ENCODE data around the gene ADM5. TPM values are rescaled to one million over a fixed set of nuclear protein-coding genes. Genes with fewer than 3 reads are reported as not detected.

Gene ADM5
- polyA plus RNA-seq, 1 of the 3 experiments (the other 2 are of a cell fraction) = 1.3 TPM

DNA sequence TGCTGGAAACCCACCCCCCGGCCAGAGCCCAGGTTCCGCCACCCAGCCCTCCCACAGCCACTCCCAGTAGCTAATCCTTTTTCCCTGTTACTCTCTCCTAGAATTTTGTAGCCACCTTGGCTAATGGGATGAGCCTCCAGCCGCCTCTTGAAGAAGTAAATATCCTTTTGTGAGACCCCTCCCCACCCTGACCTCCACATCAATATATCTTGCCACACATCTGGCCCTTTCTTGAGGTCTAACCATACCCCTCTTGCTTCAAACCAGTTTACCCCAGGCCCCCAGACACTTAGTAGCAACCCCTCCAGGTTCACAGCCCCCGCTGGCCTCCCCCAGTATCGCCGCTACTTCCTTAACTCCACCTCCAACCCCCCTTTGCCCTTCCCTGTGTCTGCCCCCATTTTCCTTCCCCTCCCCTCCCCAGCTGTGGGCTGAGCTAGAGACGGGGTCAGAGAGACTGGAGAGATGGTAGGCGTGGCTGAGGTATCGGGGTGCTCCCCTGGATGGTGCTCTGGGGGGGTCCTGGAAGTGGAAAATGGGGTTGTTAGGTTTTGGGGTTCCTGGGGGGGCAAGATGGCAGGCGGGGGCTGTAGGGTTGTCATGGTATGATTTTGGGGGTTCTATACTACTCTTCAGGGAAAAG is 9.5 kb upstream of the ADM5 start:
- H3K27me3 ChIP-seq (ENCODE audit: insufficient read depth) = no peaks in the 10 kb centered on the region
- H3F3A ChIP-seq (replicated peaks; ENCODE audit: insufficient read depth) = peaks cover 12% of the 10 kb centered on the region
- no peak for DNase-seq
- peak overlapping the region; percentile 74 for H3K4me2 ChIP-seq
- WGBS (ENCODE audit: low lambda C conversion rate) = 75% methylated on average over 10 of the region's 10 CpGs
- no peak overlapping the region for H2AFZ ChIP-seq (ENCODE audit: low read depth)
- H3K36me3 ChIP-seq (replicated peaks in 1 of 2; ENCODE audit: control insufficient read depth in 1 of 2, insufficient read depth in 2 of 2, low read length in 1 of 2) = peaks cover 25 to 27% of the 10 kb centered on the region in 2 experiments
- no peaks in the 10 kb centered on the region for H3K9me2 ChIP-seq
- H3K79me2 ChIP-seq (ENCODE audit: insufficient read depth) = peaks cover 61% of the 10 kb centered on the region
- ChIA-PET CTCF (interaction anchor here (0.8 to 8.8 kb wide), 8 partner anchors 10 to 189 kb away, joined by 3 to 78 read pairs (median 6); partner anchors contain the start of genes ADM5, BCL2L12, CPT1C and IRF3), POLR2A (no interaction called here)
- H4K20me1 ChIP-seq (ENCODE audit: insufficient read depth) = peaks cover 56% of the 10 kb centered on the region
- H3K4me3 ChIP-seq (ENCODE audit: low read depth in 2 of 2, low read length in 1 of 2) = no peak overlapping the region
- TF ChIP-seq JUND (IDR thresholded peaks at IDR 0.05) = no peak
- TF ChIP-seq SIN3A (IDR thresholded peaks at IDR 0.05; ENCODE audit: borderline replicate concordance, low read depth, low read length) = no peak
- TF ChIP-seq GABPA (IDR thresholded peaks at IDR 0.05; ENCODE audit: low read depth) = no peak
- TF ChIP-seq TAF1 (IDR thresholded peaks at IDR 0.05; ENCODE audit: borderline replicate concordance, low read depth, low read length) = no peak
- no peak for TF ChIP-seq TEAD4 (IDR thresholded peaks at IDR 0.05; ENCODE audit: borderline replicate concordance, insufficient read depth)
- no peak for TF ChIP-seq NRF1 (IDR thresholded peaks at IDR 0.05; ENCODE audit: low read depth, low read length)
- TF ChIP-seq RXRA (IDR thresholded peaks at IDR 0.05; ENCODE audit: borderline replicate concordance, low read depth) = no peak
- no peak for TF ChIP-seq EP300 (IDR thresholded peaks at IDR 0.05; ENCODE audit: borderline replicate concordance in 1 of 2, low read depth in 1 of 2, low read length in 1 of 2)
- peaks cover 20 to 25% of the 10 kb centered on the region in 2 experiments; a peak in 3 of 4 replicates for H3K4me1 ChIP-seq (ENCODE audit: control insufficient read depth in 1 of 2, insufficient read depth in 2 of 2, low read depth in 1 of 2, low read length in 1 of 2)
- H3K27ac ChIP-seq (ENCODE audit: low read depth in 2 of 2, low read length in 1 of 2) = peak overlapping the region; percentile 36 to 42; a peak in 2 of 4 replicates
- no peaks in the 10 kb centered on the region for H3K9me3 ChIP-seq
- H3K9ac ChIP-seq = no peak overlapping the region

DNA sequence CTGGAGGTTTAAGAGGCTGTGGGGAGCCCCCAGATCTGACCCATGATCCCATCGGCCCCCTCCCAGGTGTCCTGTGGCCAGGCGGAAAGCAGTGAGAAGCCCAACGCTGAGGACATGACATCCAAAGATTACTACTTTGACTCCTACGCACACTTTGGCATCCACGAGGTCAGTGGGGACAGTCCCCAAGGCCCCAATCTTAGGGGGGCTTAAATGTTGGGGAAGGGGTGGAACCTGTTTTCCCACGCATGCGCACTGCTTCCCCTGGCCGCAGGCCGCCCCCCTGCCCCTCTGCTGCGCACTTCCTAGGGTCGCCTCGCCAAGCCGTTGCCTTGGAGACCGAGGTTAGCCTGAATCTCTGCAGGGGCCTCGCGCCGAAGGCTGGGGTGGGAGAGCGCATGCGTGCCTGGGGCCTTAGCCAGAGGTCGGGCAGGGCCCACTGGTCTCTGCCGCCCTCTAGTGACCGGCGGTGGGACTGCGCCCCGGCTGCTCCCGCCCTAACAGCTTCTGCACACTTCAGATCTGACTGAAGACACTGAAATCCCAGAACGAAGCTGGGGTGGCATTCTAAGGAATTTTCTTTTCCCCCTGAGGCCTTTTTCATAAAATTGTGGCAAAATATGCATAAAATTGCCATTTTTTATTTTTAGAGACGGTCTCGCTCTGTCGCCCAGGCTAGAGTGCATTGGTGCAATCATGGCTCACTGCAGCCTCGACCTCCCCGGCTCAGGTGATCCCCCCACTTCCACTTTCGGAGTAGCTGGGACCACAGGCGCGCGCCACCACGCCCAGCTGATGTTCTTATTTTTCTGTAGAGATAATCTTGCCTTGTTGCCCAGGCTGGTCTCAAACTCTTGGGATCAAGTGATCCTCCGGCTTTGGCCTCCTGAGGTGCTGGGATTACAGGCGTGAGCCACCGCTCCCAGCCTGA is 8.7 kb upstream of the ADM5 start:
- Histone ChIP-seq H3K4me1 (ENCODE audit: control insufficient read depth in 1 of 2, insufficient read depth in 2 of 2, low read depth in 1 of 2, low read length in 1 of 2) (peaks cover 20 to 25% of the 10 kb centered on the region in 2 experiments; a peak in 3 of 4 replicates), H3K4me3 (ENCODE audit: low read depth in 2 of 2, low read length in 1 of 2) (peak overlapping the region in 1 of 2 experiments; percentile 45; a peak in 1 of 4 replicates), H3K27ac (ENCODE audit: low read depth in 2 of 2, low read length in 1 of 2) (peak overlapping the region; percentile 36 to 42; a peak in 2 of 4 replicates), H4K20me1 (ENCODE audit: insufficient read depth) (peaks cover 59% of the 10 kb centered on the region), H3K36me3 (replicated peaks in 1 of 2; ENCODE audit: control insufficient read depth in 1 of 2, insufficient read depth in 2 of 2, low read length in 1 of 2) (peaks cover 33 to 35% of the 10 kb centered on the region in 2 experiments), H3K9ac (no peak overlapping the region), H3K9me3 (no peaks in the 10 kb centered on the region), H2AFZ (ENCODE audit: low read depth) (no peak overlapping the region), H3K4me2 (peak overlapping the region; percentile 74), H3K79me2 (ENCODE audit: insufficient read depth) (peaks cover 61% of the 10 kb centered on the region), H3K9me2 (no peaks in the 10 kb centered on the region), H3F3A (replicated peaks; ENCODE audit: insufficient read depth) (peaks cover 10% of the 10 kb centered on the region), H3K27me3 (ENCODE audit: insufficient read depth) (no peaks in the 10 kb centered on the region)
- peak; percentile 96 for DNase-seq
- POLR2A ChIA-PET = no interaction called here
- WGBS (ENCODE audit: low lambda C conversion rate) = 61% methylated on average over 20 of the region's 40 CpGs
- CTCF ChIA-PET = interaction anchor here (0.6 to 2.6 kb wide), 24 partner anchors 8 to 201 kb away, joined by 3 to 35 read pairs (median 3); partner anchors contain the start of genes ADM5, CPT1C, FUZ and PRR12
- no peak for TF ChIP-seq JUND (IDR thresholded peaks at IDR 0.05)
- no peak for TF ChIP-seq RXRA (IDR thresholded peaks at IDR 0.05; ENCODE audit: borderline replicate concordance, low read depth)
- peak; percentile 77 for TF ChIP-seq NRF1 (IDR thresholded peaks at IDR 0.05; ENCODE audit: low read depth, low read length)
- TF ChIP-seq, protein P1, sequence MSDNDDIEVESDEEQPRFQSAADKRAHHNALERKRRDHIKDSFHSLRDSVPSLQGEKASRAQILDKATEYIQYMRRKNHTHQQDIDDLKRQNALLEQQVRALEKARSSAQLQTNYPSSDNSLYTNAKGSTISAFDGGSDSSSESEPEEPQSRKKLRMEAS (IDR thresholded peaks at IDR 0.05; ENCODE audit: low read depth) = peak; percentile 55
- TF ChIP-seq TCF12 (IDR thresholded peaks at IDR 0.05) = no peak
- TF ChIP-seq ELF1 (IDR thresholded peaks at IDR 0.05) = no peak
- no peak for TF ChIP-seq NFIC (IDR thresholded peaks at IDR 0.05; ENCODE audit: borderline replicate concordance)
- peak; percentile 43 for TF ChIP-seq SMC3 (IDR thresholded peaks at IDR 0.05; ENCODE audit: low read depth, low read length)
- TF ChIP-seq CHD2 (IDR thresholded peaks at IDR 0.05; ENCODE audit: low read length, partially characterized antibody) = no peak
- TF ChIP-seq RCOR1 (IDR thresholded peaks at IDR 0.05; ENCODE audit: low read length) = no peak
- TF ChIP-seq, protein P2, sequence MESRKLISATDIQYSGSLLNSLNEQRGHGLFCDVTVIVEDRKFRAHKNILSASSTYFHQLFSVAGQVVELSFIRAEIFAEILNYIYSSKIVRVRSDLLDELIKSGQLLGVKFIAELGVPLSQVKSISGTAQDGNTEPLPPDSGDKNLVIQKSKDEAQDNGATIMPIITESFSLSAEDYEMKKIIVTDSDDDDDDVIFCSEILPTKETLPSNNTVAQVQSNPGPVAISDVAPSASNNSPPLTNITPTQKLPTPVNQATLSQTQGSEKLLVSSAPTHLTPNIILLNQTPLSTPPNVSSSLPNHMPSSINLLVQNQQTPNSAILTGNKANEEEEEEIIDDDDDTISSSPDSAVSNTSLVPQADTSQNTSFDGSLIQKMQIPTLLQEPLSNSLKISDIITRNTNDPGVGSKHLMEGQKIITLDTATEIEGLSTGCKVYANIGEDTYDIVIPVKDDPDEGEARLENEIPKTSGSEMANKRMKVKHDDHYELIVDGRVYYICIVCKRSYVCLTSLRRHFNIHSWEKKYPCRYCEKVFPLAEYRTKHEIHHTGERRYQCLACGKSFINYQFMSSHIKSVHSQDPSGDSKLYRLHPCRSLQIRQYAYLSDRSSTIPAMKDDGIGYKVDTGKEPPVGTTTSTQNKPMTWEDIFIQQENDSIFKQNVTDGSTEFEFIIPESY (IDR thresholded peaks at IDR 0.05; ENCODE audit: borderline replicate concordance, low read depth) = no peak
- no peak for TF ChIP-seq YY1 (IDR thresholded peaks at IDR 0.05; ENCODE audit: low read depth)
- TF ChIP-seq EP300 (IDR thresholded peaks at IDR 0.05; ENCODE audit: borderline replicate concordance in 1 of 2, low read depth in 1 of 2, low read length in 1 of 2) = no peak
- TF ChIP-seq, protein P3, sequence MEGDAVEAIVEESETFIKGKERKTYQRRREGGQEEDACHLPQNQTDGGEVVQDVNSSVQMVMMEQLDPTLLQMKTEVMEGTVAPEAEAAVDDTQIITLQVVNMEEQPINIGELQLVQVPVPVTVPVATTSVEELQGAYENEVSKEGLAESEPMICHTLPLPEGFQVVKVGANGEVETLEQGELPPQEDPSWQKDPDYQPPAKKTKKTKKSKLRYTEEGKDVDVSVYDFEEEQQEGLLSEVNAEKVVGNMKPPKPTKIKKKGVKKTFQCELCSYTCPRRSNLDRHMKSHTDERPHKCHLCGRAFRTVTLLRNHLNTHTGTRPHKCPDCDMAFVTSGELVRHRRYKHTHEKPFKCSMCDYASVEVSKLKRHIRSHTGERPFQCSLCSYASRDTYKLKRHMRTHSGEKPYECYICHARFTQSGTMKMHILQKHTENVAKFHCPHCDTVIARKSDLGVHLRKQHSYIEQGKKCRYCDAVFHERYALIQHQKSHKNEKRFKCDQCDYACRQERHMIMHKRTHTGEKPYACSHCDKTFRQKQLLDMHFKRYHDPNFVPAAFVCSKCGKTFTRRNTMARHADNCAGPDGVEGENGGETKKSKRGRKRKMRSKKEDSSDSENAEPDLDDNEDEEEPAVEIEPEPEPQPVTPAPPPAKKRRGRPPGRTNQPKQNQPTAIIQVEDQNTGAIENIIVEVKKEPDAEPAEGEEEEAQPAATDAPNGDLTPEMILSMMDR (IDR thresholded peaks at IDR 0.05) = peak; percentile 97
- TF ChIP-seq POLR2AphosphoS5 (IDR thresholded peaks at IDR 0.05; ENCODE audit: low read depth, low read length) = no peak
- TF ChIP-seq RAD21 (IDR thresholded peaks at IDR 0.05; ENCODE audit: low read length) = peak; percentile 68
- no peak for TF ChIP-seq FOSL2 (IDR thresholded peaks at IDR 0.05; ENCODE audit: borderline replicate concordance, low read depth)
- peak; percentile 44; the same call in 1 of the 2 replicates for TF ChIP-seq SIN3A (IDR thresholded peaks at IDR 0.05; ENCODE audit: borderline replicate concordance, low read depth, low read length)
